Left ventricle myocardium inferior (tissue), 1 donor: ENCODE data around the gene XPR1. TPM values are rescaled to one million over a fixed set of nuclear protein-coding genes. Genes with fewer than 3 reads are reported as not detected.

Experiments used
- DNase-seq: peaks from one replicate; pipeline ENCODE4 v3.0.0-alpha.2; 2020
- H3K27ac ChIP-seq: fragments of 200-600 bp; replicated peaks from 2 replicates; pipeline ENCODE4 v1.8.0; 2021
- H3K27me3 ChIP-seq: fragments of 200-600 bp; 2 replicates; pipeline ENCODE4 v1.8.0; 2021; ENCODE audit warnings: low read depth
- H3K36me3 ChIP-seq: fragments of 200-600 bp; 2 replicates; pipeline ENCODE4 v1.8.0; 2021
- H3K4me1 ChIP-seq: fragments of 200-600 bp; 2 replicates; pipeline ENCODE4 v1.8.0; 2021
- H3K4me3 ChIP-seq: fragments of 200-600 bp; 2 replicates; pipeline ENCODE4 v1.8.0; 2021; ENCODE audit warnings: mild to moderate bottlenecking, moderate library complexity
- H3K9me3 ChIP-seq: fragments of 200-600 bp; replicated peaks from 2 replicates; pipeline ENCODE4 v1.8.0; 2021
- CTCF ChIP-seq: fragments of 200-600 bp; IDR thresholded peaks from 2 replicates; pipeline ENCODE4 v1.8.0; 2021; ENCODE audit warnings: antibody characterized with exemption, mild to moderate bottlenecking, borderline replicate concordance
- intact Hi-C: fragments of 100-400 bp; cut with micrococcal nuclease; formaldehyde crosslinking; loops from one replicate; pipeline ENCODE4 v1.11.0; 2022
- total RNA-seq: library from RNA; stranded (reverse); fragmentation: NEBNext Ultra II Directional; extraction: Animal tissue kit (Norgen Biotek cat#: 25700); gene quantifications from one replicate; pipeline ENCODE4 v1.2.1, GENCODE V29; 2021
- donor health status: DM: no; HTN: yes; CAD: no; lungs with severe emphysema.

Gene XPR1
- total RNA-seq, 1 donor from 2014 or later, result 60.4 TPM

- intact Hi-C loops, result no loop called here
- no peaks in the 10 kb centered on the region for H3K27me3 ChIP-seq
Observed at GRCh38 chr1:180615493-180616290, 16.1 kb upstream of the XPR1 start.

DNA sequence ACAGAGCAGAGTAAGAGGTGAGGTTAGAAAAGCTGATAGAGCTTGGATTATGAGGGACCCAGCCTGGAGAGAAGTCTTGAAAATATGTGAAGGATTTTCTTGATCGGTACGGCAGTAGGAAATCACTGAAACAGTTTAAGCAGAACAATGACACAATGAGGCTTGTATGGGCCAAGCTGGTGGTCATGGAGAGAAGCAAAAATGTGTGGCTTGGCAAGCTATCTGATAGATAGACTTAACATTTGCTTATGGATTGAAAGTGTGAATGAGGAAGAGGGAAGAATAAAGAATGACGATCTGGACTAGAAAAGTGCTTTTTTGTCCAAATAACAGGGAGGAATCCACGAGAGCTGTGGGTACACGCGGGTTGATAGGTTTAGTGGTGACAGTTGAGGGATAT, 15.4 kb upstream of the XPR1 start:
- no peaks in the 10 kb centered on the region for H3K36me3 ChIP-seq
- no peak overlapping the region for H3K27ac ChIP-seq
- peaks cover 32% of the 10 kb centered on the region for H3K4me1 ChIP-seq
- TF ChIP-seq CTCF, result no peak
- intact Hi-C loops, result no loop called here
- H3K27me3 ChIP-seq, result no peaks in the 10 kb centered on the region
- H3K9me3 ChIP-seq, result no peaks in the 10 kb centered on the region
- no peak for DNase-seq
- no peak overlapping the region for H3K4me3 ChIP-seq

More at GRCh38 chr1:180615493-180616290, 16.1 kb upstream of the XPR1 start:
- no peak for TF ChIP-seq CTCF
- DNase-seq, result no peak
- no peak overlapping the region for H3K27ac ChIP-seq
- H3K36me3 ChIP-seq, result no peaks in the 10 kb centered on the region
- H3K9me3 ChIP-seq, result no peaks in the 10 kb centered on the region
- no peak overlapping the region for H3K4me3 ChIP-seq
- peaks cover 39% of the 10 kb centered on the region for H3K4me1 ChIP-seq

- Histone ChIP-seq H3K9me3 (no peaks in the 10 kb centered on the region), H3K27me3 (no peaks in the 10 kb centered on the region), H3K36me3 (no peaks in the 10 kb centered on the region), H3K4me3 (no peak overlapping the region), H3K4me1 (peaks cover 22% of the 10 kb centered on the region), H3K27ac (no peak overlapping the region)
- DNase-seq, result no peak
- intact Hi-C loops, result no loop called here
- TF ChIP-seq CTCF, result no peak
Observed at GRCh38 chr1:180617774-180618395, 13.9 kb upstream of the XPR1 start.

GRCh38 chr1:180620581-180620980, 11.2 kb upstream of the XPR1 start:
- no peak for TF ChIP-seq CTCF
- DNase-seq, result no peak
- H3K9me3 ChIP-seq, result no peaks in the 10 kb centered on the region
- peaks cover 19% of the 10 kb centered on the region for H3K4me1 ChIP-seq
- no peaks in the 10 kb centered on the region for H3K27me3 ChIP-seq
- no peak overlapping the region for H3K27ac ChIP-seq
- intact Hi-C loops, result no loop called here
- H3K4me3 ChIP-seq, result no peak overlapping the region
- H3K36me3 ChIP-seq, result no peaks in the 10 kb centered on the region

DNA sequence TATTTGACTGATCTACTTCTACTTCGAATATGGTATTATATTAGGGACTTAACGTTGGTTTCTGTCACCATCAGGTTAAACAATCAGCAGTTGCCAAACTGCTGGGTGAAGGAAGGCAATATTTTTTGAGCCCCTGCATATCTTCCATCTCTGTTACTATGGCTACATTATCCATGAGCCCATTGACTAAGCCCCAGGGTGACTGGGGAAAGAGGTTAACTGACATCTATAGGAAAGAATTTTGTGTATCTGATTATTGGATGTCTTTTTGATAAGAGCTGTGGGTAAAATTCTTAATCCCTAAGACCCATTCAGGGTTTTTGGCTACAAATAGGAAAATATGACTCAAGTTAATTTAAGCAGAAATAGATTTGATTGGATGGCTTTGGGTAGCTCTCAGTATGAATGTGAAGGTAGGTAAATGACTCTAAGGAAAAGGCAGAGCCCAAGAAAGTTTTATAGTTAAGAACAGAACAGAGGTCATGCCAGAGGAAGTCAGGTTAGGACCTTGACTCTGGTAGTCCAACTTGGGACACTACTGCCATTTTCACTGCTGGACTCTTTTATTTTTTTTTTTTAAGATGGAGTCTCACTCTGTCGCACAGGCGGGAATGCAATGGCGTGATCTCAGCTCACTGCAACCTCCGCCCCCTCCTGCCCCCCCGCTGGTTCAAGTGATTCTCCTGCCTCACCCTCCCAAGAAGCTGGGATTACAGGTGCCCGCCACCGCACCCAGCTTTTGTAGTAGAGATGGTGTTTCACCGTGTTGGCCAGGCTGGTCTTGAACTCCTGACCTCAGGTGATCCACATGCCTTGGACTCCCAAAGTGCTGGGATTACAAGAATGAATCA, 8.9 kb upstream of the XPR1 start:
- no peak for TF ChIP-seq CTCF
- H3K27me3 ChIP-seq, result no peaks in the 10 kb centered on the region
- no peaks in the 10 kb centered on the region for H3K36me3 ChIP-seq
- H3K9me3 ChIP-seq, result no peaks in the 10 kb centered on the region
- no peak overlapping the region for H3K4me3 ChIP-seq
- no peak for DNase-seq
- peaks cover 2% of the 10 kb centered on the region for H3K4me1 ChIP-seq
- H3K27ac ChIP-seq, result no peak overlapping the region
- intact Hi-C loops, result no loop called here
